Activated T-helper 17 cell treated with anti-CD3 and anti-CD28 coated beads, Interleukin-2, amount 50 U/mL, for 72 hours (primary cell): ENCODE results near the gene ASAP2. TPM values are rescaled to one million over a fixed set of nuclear protein-coding genes. Genes with fewer than 3 reads are reported as not detected.
A peak's percentile ranks its signal among the peaks of the same experiment; 100 is the strongest.

ENCODE experiments used
- ATAC-seq: fragments of 150-1000 bp; cut with Tn5 transposase; replicated peaks from 2 replicates; pipeline ENCODE4 v1.10.0; 2021; ENCODE audit warnings: mild to moderate bottlenecking, moderate library complexity
- H3K27ac Mint-ChIP-seq: one replicate; pipeline ENCODE4 v1.8.0; 2022; ENCODE audit warnings: mixed read lengths
- H3K27me3 Mint-ChIP-seq: one replicate; pipeline ENCODE4 v1.8.0; 2022; ENCODE audit warnings: mixed read lengths
- H3K36me3 Mint-ChIP-seq: one replicate; pipeline ENCODE4 v1.8.0; 2022; ENCODE audit warnings: low read depth, mild to moderate bottlenecking, mixed read lengths
- H3K4me1 Mint-ChIP-seq: one replicate; pipeline ENCODE4 v1.8.0; 2022; ENCODE audit warnings: mixed read lengths
- H3K4me3 Mint-ChIP-seq: one replicate; pipeline ENCODE4 v1.8.0; 2022; ENCODE audit warnings: mild to moderate bottlenecking, mixed read lengths
- H3K9me3 Mint-ChIP-seq: one replicate; pipeline ENCODE4 v1.8.0; 2022; ENCODE audit warnings: mixed read lengths
- total RNA-seq, 2 donors: library from RNA; stranded (reverse); gene quantifications; one replicate each; pipeline ENCODE4 v1.2.3, GENCODE V29; 2022

ASAP2 gene
- total RNA-seq, 2 donors from 2014 or later, result 0.17 to 0.19 TPM

DNA sequence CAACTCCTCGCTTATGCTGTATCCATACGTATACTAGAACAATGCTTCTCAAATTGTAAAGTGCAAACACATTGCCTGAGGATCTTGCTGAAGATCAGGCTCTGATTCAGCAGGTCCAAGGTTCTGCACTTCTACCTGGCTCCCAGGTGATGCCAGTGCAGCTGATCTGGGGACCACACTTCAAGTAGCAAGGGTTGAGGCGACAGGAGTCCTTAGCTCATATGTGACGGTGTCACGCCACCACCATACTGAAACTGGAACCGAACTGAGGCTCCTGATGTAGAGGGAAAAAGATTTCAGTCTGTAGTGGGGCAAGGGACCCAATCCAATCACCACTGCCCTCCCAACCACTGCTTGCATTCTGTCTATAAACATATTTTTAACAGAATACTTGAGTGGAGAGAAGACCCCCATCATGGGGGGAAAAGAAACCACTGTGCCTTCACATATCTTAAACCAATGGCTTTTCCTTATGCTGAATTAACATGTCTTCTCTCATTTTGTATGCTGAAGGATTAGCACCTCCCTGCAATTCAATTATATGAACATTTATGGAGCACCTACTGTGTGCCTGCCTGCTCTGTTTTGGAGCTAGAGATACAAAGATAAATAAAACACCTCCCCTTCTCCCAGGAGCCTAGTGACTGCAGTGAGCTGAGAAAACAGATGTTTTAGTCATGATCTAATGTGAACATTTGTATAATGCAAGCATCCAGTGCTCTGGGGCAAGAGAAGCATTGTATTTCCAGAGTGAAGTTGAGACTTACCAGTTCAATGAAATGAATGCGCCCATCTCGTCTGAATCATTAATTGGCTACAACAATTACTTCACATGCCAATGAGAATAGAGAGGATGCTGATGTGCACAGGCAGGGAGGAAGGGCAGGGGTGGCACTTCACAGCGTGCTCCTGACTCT is 6.6 kb upstream of the ASAP2 start:
- Mint-ChIP-seq H3K27ac (no peak overlapping the region), H3K36me3 (no peaks in the 10 kb centered on the region), H3K4me3 (no peak overlapping the region), H3K4me1 (no peaks in the 10 kb centered on the region), H3K9me3 (no peaks in the 10 kb centered on the region), H3K27me3 (peaks cover 41% of the 10 kb centered on the region)
- no peak for ATAC-seq

GRCh38 chr2:9200633-9201015 is 6.0 kb upstream of the ASAP2 start:
- Mint-ChIP-seq H3K27ac (no peak overlapping the region), H3K27me3 (peaks cover 46% of the 10 kb centered on the region), H3K36me3 (no peaks in the 10 kb centered on the region), H3K4me1 (no peaks in the 10 kb centered on the region), H3K4me3 (no peak overlapping the region), H3K9me3 (no peaks in the 10 kb centered on the region)
- no peak for ATAC-seq

- no peak for ATAC-seq
- Mint-ChIP-seq H3K36me3 (no peaks in the 10 kb centered on the region), H3K27ac (no peak overlapping the region), H3K4me3 (no peak overlapping the region), H3K27me3 (peaks cover 47% of the 10 kb centered on the region), H3K9me3 (no peaks in the 10 kb centered on the region), H3K4me1 (no peaks in the 10 kb centered on the region)
Observed at GRCh38 chr2:9201185-9201891, 5.3 kb upstream of the ASAP2 start.

- Mint-ChIP-seq H3K27ac (no peak overlapping the region), H3K36me3 (no peaks in the 10 kb centered on the region), H3K4me3 (no peak overlapping the region), H3K27me3 (peaks cover 47% of the 10 kb centered on the region), H3K9me3 (no peaks in the 10 kb centered on the region), H3K4me1 (peaks cover 3% of the 10 kb centered on the region)
- no peak for ATAC-seq
Observed at GRCh38 chr2:9203006-9203405, 3.6 kb upstream of the ASAP2 start.

- H3K27ac Mint-ChIP-seq, result no peak overlapping the region
Observed at GRCh38 chr2:9203876-9204275, 2.7 kb upstream of the ASAP2 start.

DNA sequence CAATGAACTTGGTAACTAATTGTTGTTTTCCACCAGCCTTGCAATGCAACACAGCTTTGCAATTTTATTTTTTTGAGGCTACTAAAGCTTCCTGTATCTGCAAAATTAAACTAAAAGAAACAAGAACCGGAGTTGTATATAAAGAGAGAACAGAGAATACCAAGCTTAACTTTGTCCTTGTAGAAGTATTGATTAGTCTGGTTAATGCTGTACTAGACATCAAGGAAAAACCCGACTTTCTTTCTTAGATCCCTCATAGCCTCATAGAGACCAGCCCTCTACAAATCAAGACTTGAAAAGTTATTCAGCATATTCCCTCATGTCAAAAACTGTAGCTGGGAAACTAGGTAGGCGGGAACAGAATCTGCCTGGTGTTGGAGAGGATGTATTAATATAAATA is 1.7 kb upstream of the ASAP2 start:
- Mint-ChIP-seq H3K27ac (no peak overlapping the region), H3K4me3 (peak overlapping the region; percentile 61)

More at GRCh38 chr2:9203876-9204275, 2.7 kb upstream of the ASAP2 start:
- no peak for ATAC-seq
- Mint-ChIP-seq H3K27me3 (peaks cover 51% of the 10 kb centered on the region), H3K4me3 (no peak overlapping the region), H3K36me3 (no peaks in the 10 kb centered on the region), H3K4me1 (peaks cover 4% of the 10 kb centered on the region), H3K9me3 (no peaks in the 10 kb centered on the region)

DNA sequence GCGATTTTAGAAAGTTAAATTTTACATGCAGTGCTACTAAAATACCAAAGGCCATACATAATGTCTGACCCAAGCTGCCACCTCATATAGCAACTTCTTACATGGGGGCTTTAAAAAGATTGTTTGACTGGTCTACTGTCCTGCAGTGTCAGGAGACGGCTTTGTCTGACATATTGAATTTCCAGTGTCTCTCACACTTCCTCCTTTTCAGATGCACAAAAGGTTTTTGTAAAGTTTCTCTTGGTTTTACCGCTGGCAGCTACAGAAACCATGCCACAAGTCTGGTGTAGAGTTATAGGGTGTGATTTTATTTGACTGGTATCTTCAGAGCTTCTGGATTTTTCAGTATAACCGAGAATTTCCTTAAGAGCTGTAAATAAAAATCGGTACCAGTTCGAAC is 1.1 kb upstream of the ASAP2 start:
- Mint-ChIP-seq H3K27ac (no peak overlapping the region), H3K4me1 (peaks cover 4% of the 10 kb centered on the region), H3K36me3 (no peaks in the 10 kb centered on the region), H3K27me3 (peaks cover 49% of the 10 kb centered on the region), H3K9me3 (no peaks in the 10 kb centered on the region), H3K4me3 (peak overlapping the region; percentile 61)
- ATAC-seq, result no peak

More for the DNA sequence above, 1.7 kb upstream of the ASAP2 start:
- H3K27me3 Mint-ChIP-seq, result peaks cover 49% of the 10 kb centered on the region
- H3K36me3 Mint-ChIP-seq, result no peaks in the 10 kb centered on the region
- ATAC-seq, result no peak
- no peaks in the 10 kb centered on the region for H3K9me3 Mint-ChIP-seq
- peaks cover 4% of the 10 kb centered on the region for H3K4me1 Mint-ChIP-seq

- Mint-ChIP-seq H3K4me3 (no peak overlapping the region), H3K27me3 (peaks cover 48% of the 10 kb centered on the region), H3K4me1 (peaks cover 4% of the 10 kb centered on the region), H3K9me3 (no peaks in the 10 kb centered on the region), H3K36me3 (no peaks in the 10 kb centered on the region), H3K27ac (no peak overlapping the region)
- peak; percentile 31 for ATAC-seq
Observed at GRCh38 chr2:9206991-9207640, 504 bp downstream of the ASAP2 start.

- peaks cover 50% of the 10 kb centered on the region for H3K27me3 Mint-ChIP-seq
- no peak for ATAC-seq
- H3K36me3 Mint-ChIP-seq, result no peaks in the 10 kb centered on the region
- no peaks in the 10 kb centered on the region for H3K9me3 Mint-ChIP-seq
- peaks cover 4% of the 10 kb centered on the region for H3K4me1 Mint-ChIP-seq
- H3K4me3 Mint-ChIP-seq, result peak overlapping the region; percentile 29
- no peak overlapping the region for H3K27ac Mint-ChIP-seq
Observed at GRCh38 chr2:9207641-9208311, 1.2 kb downstream of the ASAP2 start.

DNA sequence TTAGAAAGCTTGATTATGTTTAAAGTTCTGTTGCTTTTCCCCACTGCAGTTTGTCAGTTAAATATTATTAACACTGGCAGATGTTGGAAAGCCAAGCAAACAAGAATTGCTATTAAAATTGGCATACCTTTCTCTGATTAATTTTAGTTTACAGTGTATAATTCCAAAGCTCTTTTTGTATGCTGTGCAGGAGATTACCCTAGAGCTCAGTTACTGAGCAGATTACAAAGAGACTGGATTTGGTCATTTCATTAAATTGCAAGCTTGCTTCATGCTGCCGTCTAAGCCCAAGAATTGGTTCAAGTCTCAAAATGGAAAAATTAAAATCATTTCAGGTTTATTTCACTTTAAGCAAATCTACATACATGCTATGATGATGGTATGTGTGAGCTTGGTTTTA is 2.3 kb downstream of the ASAP2 start:
- H3K27me3 Mint-ChIP-seq, result peaks cover 55% of the 10 kb centered on the region

GRCh38 chr2:9210030-9210429 is 3.4 kb downstream of the ASAP2 start:
- Mint-ChIP-seq H3K36me3 (no peaks in the 10 kb centered on the region), H3K27ac (no peak overlapping the region), H3K9me3 (no peaks in the 10 kb centered on the region), H3K4me3 (no peak overlapping the region), H3K4me1 (peaks cover 4% of the 10 kb centered on the region), H3K27me3 (peaks cover 46% of the 10 kb centered on the region)
- ATAC-seq, result no peak

More for the DNA sequence above, 2.3 kb downstream of the ASAP2 start:
- no peak overlapping the region for H3K27ac Mint-ChIP-seq
- no peak overlapping the region for H3K4me3 Mint-ChIP-seq
- peaks cover 4% of the 10 kb centered on the region for H3K4me1 Mint-ChIP-seq
- no peak for ATAC-seq
- no peaks in the 10 kb centered on the region for H3K36me3 Mint-ChIP-seq
- H3K9me3 Mint-ChIP-seq, result no peaks in the 10 kb centered on the region

DNA sequence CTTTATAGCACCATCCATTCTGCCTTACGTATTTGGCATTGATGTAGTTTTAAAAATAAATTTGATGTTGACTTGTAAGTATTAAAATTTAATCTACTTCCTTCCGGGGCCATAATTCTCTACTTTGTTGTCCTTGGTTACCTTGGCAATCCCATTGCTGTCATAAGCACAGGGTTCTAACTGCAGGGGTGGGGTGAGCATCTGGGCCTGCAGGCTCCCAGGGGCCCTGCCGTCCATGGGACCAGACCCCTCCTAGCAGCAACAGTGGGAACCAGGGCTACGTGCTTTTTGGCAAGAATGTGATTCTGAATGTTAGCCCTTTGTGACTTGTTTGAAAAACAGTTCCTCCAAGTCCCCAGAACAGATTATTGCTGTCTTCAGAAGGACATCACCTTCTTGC is 4.9 kb downstream of the ASAP2 start:
- H3K27ac Mint-ChIP-seq, result no peak overlapping the region
- no peak for ATAC-seq
- peaks cover 40% of the 10 kb centered on the region for H3K27me3 Mint-ChIP-seq
- H3K4me1 Mint-ChIP-seq, result peaks cover 4% of the 10 kb centered on the region
- no peaks in the 10 kb centered on the region for H3K9me3 Mint-ChIP-seq
- no peaks in the 10 kb centered on the region for H3K36me3 Mint-ChIP-seq
- H3K4me3 Mint-ChIP-seq, result no peak overlapping the region

DNA sequence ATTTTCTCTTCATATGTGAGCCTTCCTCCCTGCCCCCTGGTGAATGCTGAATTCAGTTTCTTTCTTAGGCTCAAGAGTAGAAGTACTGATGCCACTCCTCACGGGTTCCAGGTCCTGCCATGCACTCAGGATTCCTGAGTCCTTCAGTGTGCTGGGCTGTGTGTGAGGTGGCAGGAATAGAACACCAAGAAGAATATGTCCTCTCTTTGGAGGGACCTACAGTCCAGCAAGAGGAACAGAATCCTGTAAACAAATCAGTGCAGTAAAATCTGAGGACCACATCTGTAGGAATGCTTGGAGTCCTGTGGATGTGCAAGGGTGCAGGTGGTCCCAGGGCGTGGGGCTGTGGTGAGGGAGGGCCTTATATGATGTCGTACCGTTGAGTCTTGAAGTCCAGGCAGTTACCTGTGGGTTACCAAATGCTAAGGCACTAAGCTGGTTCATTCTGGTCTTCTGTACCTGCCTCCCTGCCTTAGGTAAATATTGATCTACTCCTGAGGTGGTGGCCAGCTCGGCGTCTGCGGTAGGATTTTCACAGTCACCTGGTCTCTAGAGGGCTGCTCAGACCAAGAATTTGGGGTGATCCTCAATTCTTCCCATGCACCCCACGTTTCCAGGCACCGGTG is 5.5 kb downstream of the ASAP2 start:
- Mint-ChIP-seq H3K9me3 (no peaks in the 10 kb centered on the region), H3K36me3 (no peaks in the 10 kb centered on the region), H3K27ac (no peak overlapping the region), H3K4me3 (no peak overlapping the region), H3K27me3 (peaks cover 41% of the 10 kb centered on the region), H3K4me1 (peaks cover 4% of the 10 kb centered on the region)
- ATAC-seq, result no peak
